BLaER1 (cell line): ENCODE data around the gene UBAC1.

Experiments
- H3K27ac ChIP-seq: shearing (Covaris generic); formaldehyde crosslinking; 2 replicates; pipeline ENCODE4 v1.8.1; 2022
- H3K27me3 ChIP-seq: shearing (Covaris generic); formaldehyde crosslinking; 2 replicates; pipeline ENCODE4 v1.8.1; 2022
- H3K36me3 ChIP-seq: shearing (Covaris generic); formaldehyde crosslinking; 2 replicates; pipeline ENCODE4 v1.8.1; 2022
- H3K4me1 ChIP-seq: shearing (Covaris generic); formaldehyde crosslinking; 2 replicates; pipeline ENCODE4 v1.8.1; 2022
- H3K4me2 ChIP-seq: shearing (Covaris generic); formaldehyde crosslinking; 2 replicates; pipeline ENCODE4 v1.8.1; 2022
- H3K4me3 ChIP-seq: shearing (Covaris generic); formaldehyde crosslinking; 2 replicates; pipeline ENCODE4 v1.8.1; 2022
- H3K9ac ChIP-seq: shearing (Covaris generic); formaldehyde crosslinking; 2 replicates; pipeline ENCODE4 v1.8.1; 2022
- H3K9me3 ChIP-seq: shearing (Covaris generic); formaldehyde crosslinking; 2 replicates; pipeline ENCODE4 v1.8.1; 2022
- H4K20me1 ChIP-seq: shearing (Covaris generic); formaldehyde crosslinking; 2 replicates; pipeline ENCODE4 v1.8.1; 2022
- Cebpa-rat ChIP-seq: shearing (Covaris generic); IDR thresholded peaks from 2 replicates; pipeline ENCODE4 v1.8.1; 2022

The UBAC1 gene

GRCh38 chr9:135988493-135988892 is 27.3 kb upstream of the UBAC1 start:
- Histone ChIP-seq H3K9ac (no peak overlapping the region), H3K4me2 (peak overlapping the region; percentile 85), H3K9me3 (no peaks in the 10 kb centered on the region), H3K27ac (peak overlapping the region; percentile 72; the same call in 1 of the 2 replicates), H3K4me3 (no peak overlapping the region), H3K4me1 (peaks cover 94% of the 10 kb centered on the region), H3K27me3 (no peaks in the 10 kb centered on the region), H4K20me1 (no peaks in the 10 kb centered on the region), H3K36me3 (no peaks in the 10 kb centered on the region)
- TF ChIP-seq Cebpa-rat, result no peak

- peak overlapping the region; percentile 85 for H3K4me2 ChIP-seq
- H3K9ac ChIP-seq, result no peak overlapping the region
- peaks cover 94% of the 10 kb centered on the region for H3K4me1 ChIP-seq
- no peaks in the 10 kb centered on the region for H3K9me3 ChIP-seq
- H4K20me1 ChIP-seq, result no peaks in the 10 kb centered on the region
- TF ChIP-seq Cebpa-rat, result no peak
- no peak overlapping the region for H3K27ac ChIP-seq
- no peaks in the 10 kb centered on the region for H3K36me3 ChIP-seq
- H3K4me3 ChIP-seq, result no peak overlapping the region
- no peaks in the 10 kb centered on the region for H3K27me3 ChIP-seq
Measured at GRCh38 chr9:135987838-135988404, 26.7 kb upstream of the UBAC1 start.

GRCh38 chr9:135986605-135987004 is 25.4 kb upstream of the UBAC1 start:
- H3K27me3 ChIP-seq, result no peaks in the 10 kb centered on the region
- TF ChIP-seq Cebpa-rat, result no peak

GRCh38 chr9:135985889-135986288 is 24.7 kb upstream of the UBAC1 start:
- Histone ChIP-seq H3K9me3 (no peaks in the 10 kb centered on the region), H3K4me1 (peaks cover 86% of the 10 kb centered on the region)

More at GRCh38 chr9:135986605-135987004, 25.4 kb upstream of the UBAC1 start:
- H4K20me1 ChIP-seq, result no peaks in the 10 kb centered on the region
- H3K27ac ChIP-seq, result 0 out of 2 replicates have a peak overlapping the region, but pooled peaks have one; percentile 30
- peaks cover 88% of the 10 kb centered on the region for H3K4me1 ChIP-seq
- peak overlapping the region; percentile 85; the same call in 1 of the 2 replicates for H3K4me2 ChIP-seq
- H3K9ac ChIP-seq, result 0 out of 2 replicates have a peak overlapping the region, but pooled peaks have one; percentile 10
- no peaks in the 10 kb centered on the region for H3K9me3 ChIP-seq
- H3K4me3 ChIP-seq, result no peak overlapping the region
- H3K36me3 ChIP-seq, result no peaks in the 10 kb centered on the region

GRCh38 chr9:135985459-135985774 is 24.2 kb upstream of the UBAC1 start:
- no peaks in the 10 kb centered on the region for H3K36me3 ChIP-seq
- no peak overlapping the region for H3K27ac ChIP-seq
- no peak overlapping the region for H3K4me3 ChIP-seq
- H3K4me1 ChIP-seq, result peaks cover 88% of the 10 kb centered on the region
- no peaks in the 10 kb centered on the region for H3K27me3 ChIP-seq
- no peaks in the 10 kb centered on the region for H3K9me3 ChIP-seq
- H4K20me1 ChIP-seq, result no peaks in the 10 kb centered on the region
- no peak overlapping the region; the same call in 1 of the 2 replicates for H3K4me2 ChIP-seq
- TF ChIP-seq Cebpa-rat, result no peak
- H3K9ac ChIP-seq, result 0 out of 2 replicates have a peak overlapping the region, but pooled peaks have one; percentile 10

More at GRCh38 chr9:135985889-135986288, 24.7 kb upstream of the UBAC1 start:
- Histone ChIP-seq H3K9ac (0 out of 2 replicates have a peak overlapping the region, but pooled peaks have one; percentile 10), H3K27me3 (no peaks in the 10 kb centered on the region), H3K27ac (0 out of 2 replicates have a peak overlapping the region, but pooled peaks have one; percentile 30), H4K20me1 (no peaks in the 10 kb centered on the region), H3K4me3 (no peak overlapping the region), H3K4me2 (0 out of 2 replicates have a peak overlapping the region, but pooled peaks have one; percentile 85), H3K36me3 (no peaks in the 10 kb centered on the region)
- no peak for TF ChIP-seq Cebpa-rat

GRCh38 chr9:135984072-135984710 is 23.0 kb upstream of the UBAC1 start:
- Histone ChIP-seq H3K4me2 (peak overlapping the region; percentile 67), H4K20me1 (no peaks in the 10 kb centered on the region), H3K36me3 (no peaks in the 10 kb centered on the region), H3K27me3 (no peaks in the 10 kb centered on the region), H3K27ac (no peak overlapping the region), H3K4me3 (no peak overlapping the region), H3K9me3 (no peaks in the 10 kb centered on the region), H3K4me1 (peaks cover 88% of the 10 kb centered on the region), H3K9ac (no peak overlapping the region)
- no peak for TF ChIP-seq Cebpa-rat

GRCh38 chr9:135983208-135984071 is 22.3 kb upstream of the UBAC1 start:
- Histone ChIP-seq H3K4me2 (peak overlapping the region; percentile 67), H3K4me3 (no peak overlapping the region), H3K4me1 (peaks cover 88% of the 10 kb centered on the region), H4K20me1 (no peaks in the 10 kb centered on the region), H3K36me3 (no peaks in the 10 kb centered on the region), H3K9ac (no peak overlapping the region), H3K27ac (no peak overlapping the region), H3K9me3 (no peaks in the 10 kb centered on the region), H3K27me3 (no peaks in the 10 kb centered on the region)
- no peak for TF ChIP-seq Cebpa-rat

- H3K27ac ChIP-seq, result no peak overlapping the region
- H3K4me2 ChIP-seq, result peak overlapping the region; percentile 67
- no peaks in the 10 kb centered on the region for H3K36me3 ChIP-seq
- H3K27me3 ChIP-seq, result no peaks in the 10 kb centered on the region
- TF ChIP-seq Cebpa-rat, result no peak
- no peaks in the 10 kb centered on the region for H4K20me1 ChIP-seq
- H3K9ac ChIP-seq, result no peak overlapping the region
- no peaks in the 10 kb centered on the region for H3K9me3 ChIP-seq
- no peak overlapping the region for H3K4me3 ChIP-seq
- peaks cover 82% of the 10 kb centered on the region for H3K4me1 ChIP-seq
Measured at GRCh38 chr9:135982499-135983207, 21.5 kb upstream of the UBAC1 start.

GRCh38 chr9:135980926-135981630 is 19.9 kb upstream of the UBAC1 start:
- Histone ChIP-seq H3K4me1 (peaks cover 80% of the 10 kb centered on the region), H3K4me2 (peak overlapping the region; percentile 96), H3K27ac (peak overlapping the region; percentile 80), H3K9ac (no peak overlapping the region), H3K27me3 (no peaks in the 10 kb centered on the region), H3K9me3 (no peaks in the 10 kb centered on the region), H4K20me1 (no peaks in the 10 kb centered on the region), H3K4me3 (no peak overlapping the region), H3K36me3 (no peaks in the 10 kb centered on the region)
- no peak for TF ChIP-seq Cebpa-rat
